HG02943 (cell line): Measurements from ENCODE around the gene KCNJ15.

Source experiments
- ATAC-seq: cut with Tn5 transposase; IDR thresholded peaks from one replicate; pipeline ENCODE4 v1.9.1; 2021; ENCODE audit warnings: mild to moderate bottlenecking, low read depth, moderate library complexity; ENCODE audit not compliant: unreplicated experiment

Gene KCNJ15

GRCh38 chr21:38323721-38324531 is 67.1 kb downstream of the KCNJ15 start:
- no peak for ATAC-seq

- ATAC-seq = no peak
Observed at GRCh38 chr21:38325216-38325615, 68.4 kb downstream of the KCNJ15 start.

DNA sequence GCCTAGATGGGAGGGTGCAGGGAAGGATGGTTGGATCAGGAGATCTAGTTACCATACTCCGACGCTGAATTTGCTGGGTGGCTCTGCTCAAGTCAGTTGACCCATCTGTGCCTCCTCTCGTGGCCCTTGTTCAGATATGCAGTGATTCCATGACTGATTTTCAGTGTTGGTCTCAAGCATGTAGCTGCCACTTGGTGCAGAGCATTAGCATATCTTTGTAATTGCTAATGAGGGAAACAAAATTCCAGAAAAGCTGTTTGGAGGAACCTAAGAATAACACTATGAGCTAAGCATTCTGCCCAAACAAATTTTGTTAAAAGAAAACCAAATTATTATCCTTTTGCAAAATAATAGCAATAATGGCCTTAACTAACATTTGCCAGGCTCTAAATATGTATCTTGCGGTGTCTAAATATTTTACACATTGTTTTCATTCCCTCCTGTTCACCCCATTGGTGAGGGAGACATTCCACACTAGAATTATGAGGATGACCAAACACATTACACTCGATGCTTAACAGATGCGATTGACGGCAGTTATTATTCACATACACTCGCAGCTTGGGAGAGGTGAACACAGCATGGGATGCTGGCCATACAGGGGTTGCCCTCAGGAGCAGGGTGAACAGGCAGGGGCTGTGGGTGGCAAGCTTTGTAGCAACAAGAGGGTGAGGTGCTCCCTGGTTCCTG is 69.1 kb downstream of the KCNJ15 start:
- ATAC-seq = no peak

DNA sequence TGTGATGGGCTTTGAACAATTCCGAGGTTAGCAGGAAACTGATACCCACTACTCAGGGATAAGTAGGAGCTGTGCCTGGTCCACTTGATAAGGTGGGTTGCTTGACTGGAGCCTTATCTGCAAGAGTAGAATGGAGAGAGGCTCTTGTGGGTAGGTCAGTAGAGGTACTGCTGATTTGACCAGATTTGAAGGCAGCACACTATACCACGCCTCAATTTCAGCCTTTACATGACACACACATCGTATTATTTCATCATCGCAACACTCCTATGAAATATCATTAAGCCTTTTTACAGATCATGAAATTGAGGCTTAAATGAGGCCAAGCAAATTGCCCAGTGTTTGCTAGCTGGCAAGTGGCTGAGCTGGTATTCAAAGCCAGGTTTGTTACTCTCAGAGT is 69.6 kb downstream of the KCNJ15 start:
- no peak for ATAC-seq

- ATAC-seq = no peak
Observed at GRCh38 chr21:38326899-38327298, 70.1 kb downstream of the KCNJ15 start.

DNA sequence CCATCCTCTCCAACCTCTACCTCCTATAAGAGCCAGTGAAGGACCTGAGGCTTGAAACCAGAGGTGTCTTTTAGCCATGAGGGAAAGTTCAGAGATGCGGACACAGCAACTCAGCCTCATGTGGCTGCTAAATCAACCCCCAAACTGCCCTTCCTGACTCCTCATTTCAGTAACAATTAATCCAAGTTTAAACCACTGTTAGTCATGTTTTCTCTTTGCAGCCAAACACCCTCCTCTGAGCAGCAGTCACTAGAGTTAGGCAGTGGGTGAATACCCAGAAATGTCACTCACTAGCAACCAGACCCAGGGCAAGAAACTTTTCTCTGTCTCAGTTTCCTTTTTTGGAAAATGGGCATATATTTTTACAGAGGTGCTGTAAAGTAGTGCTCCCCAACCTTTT is 71.2 kb downstream of the KCNJ15 start:
- ATAC-seq = no peak

DNA sequence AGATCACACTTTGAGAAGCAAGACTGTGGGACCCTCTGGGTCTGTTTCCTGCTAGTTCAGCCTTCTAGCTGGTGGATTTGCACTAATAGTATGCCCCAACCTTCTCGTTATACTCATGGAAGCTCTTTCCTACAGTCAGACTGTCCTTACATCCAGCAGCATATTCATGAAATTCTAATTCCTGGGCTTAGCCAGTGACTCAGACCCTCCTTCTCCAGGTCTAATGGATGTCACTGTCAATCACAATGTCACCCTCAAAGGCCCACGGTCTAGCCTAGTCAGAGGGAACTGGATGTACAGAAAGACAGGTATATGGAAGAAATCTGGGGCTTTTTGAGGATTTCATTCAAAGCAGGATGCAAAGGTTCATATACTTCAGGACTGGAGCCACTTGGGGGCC is 72.4 kb downstream of the KCNJ15 start:
- ATAC-seq = no peak

GRCh38 chr21:38330666-38331065 is 73.9 kb downstream of the KCNJ15 start:
- ATAC-seq = no peak

- no peak for ATAC-seq
Observed at GRCh38 chr21:38333301-38334272, 76.8 kb downstream of the KCNJ15 start.

DNA sequence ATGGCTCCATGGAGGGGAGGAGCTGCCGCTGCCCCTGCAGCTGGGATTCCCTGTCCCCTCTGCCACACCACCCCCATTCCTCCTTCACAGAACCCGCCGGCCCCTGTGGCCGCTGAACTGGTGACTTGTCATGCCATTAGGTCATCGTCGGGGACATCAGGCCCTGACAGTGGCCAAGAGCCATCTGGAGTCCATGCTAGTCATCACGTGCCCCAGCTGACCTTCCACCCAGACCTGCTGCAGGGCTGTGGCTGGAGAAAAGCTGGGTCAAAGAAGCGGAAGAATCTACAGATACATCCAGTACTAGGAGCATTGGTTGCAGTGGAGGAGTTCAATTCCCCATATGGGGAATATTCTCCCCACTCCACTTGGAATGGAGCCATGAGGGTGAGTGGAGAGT is 78.1 kb downstream of the KCNJ15 start:
- ATAC-seq = no peak

- ATAC-seq = no peak
Observed at GRCh38 chr21:38337793-38338192, 81.0 kb downstream of the KCNJ15 start.

GRCh38 chr21:38340131-38340530 is 83.3 kb downstream of the KCNJ15 start:
- ATAC-seq = no peak

- ATAC-seq = no peak
Observed at GRCh38 chr21:38341546-38342012, 84.8 kb downstream of the KCNJ15 start.

GRCh38 chr21:38342739-38343138 is 85.9 kb downstream of the KCNJ15 start:
- ATAC-seq = no peak

- no peak for ATAC-seq
Observed at GRCh38 chr21:38343691-38344090, 86.9 kb downstream of the KCNJ15 start.

GRCh38 chr21:38346286-38346685 is 89.5 kb downstream of the KCNJ15 start:
- no peak for ATAC-seq

GRCh38 chr21:38349111-38349746 is 92.4 kb downstream of the KCNJ15 start:
- no peak for ATAC-seq

GRCh38 chr21:38349977-38350376 is 93.2 kb downstream of the KCNJ15 start:
- no peak for ATAC-seq

DNA sequence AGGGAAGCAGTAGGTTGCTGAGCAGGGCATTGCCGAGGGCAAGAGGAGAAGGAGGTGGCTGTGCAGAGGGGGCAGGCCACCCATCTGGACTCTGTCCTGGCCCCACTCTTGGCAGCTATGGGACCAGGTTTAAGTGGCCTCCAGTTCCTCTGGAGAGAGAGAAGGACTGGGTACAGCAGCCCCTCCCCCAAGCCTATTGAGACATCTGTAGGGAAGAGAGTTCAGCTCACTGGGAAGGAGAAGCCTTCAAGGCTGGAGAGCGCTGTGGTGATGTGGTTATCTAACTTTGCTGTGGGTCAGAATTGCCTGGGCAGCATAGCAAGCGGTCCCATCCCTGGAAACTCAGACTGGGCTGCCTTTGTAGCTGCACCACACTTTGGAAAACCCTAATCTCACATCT is 93.9 kb downstream of the KCNJ15 start:
- no peak for ATAC-seq
